ENCODE results near the gene ULK4. TPM values are rescaled to one million over a fixed set of nuclear protein-coding genes. Genes with fewer than 3 reads are reported as not detected.

ULK4 gene
- total RNA-seq, 4 donors from 2014 or later: 2.0 to 3.0 (median 2.3) TPM

DNA sequence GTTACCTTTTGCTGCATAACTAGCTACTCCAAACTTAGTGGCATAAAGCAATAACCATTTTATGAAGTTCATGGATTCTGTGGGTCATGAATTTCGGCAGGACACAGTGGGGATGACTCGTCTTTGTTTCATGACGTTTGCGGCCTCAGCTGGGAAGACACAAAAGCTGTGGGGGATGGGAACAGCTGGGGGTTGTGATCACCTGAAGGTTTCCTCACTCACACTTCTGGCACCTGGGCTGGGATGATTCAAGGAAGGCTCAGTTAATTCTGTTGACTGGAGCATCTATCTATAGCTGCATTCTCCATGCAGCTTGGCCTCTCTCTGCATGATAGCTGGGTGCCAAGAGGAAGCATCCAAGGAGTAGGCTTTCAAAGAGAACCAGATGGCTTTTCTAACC lies 332.8 kb downstream of the ULK4 start:
- no peak for TF ChIP-seq POLR2A (IDR thresholded peaks at IDR 0.05)
- TF ChIP-seq, protein P1, sequence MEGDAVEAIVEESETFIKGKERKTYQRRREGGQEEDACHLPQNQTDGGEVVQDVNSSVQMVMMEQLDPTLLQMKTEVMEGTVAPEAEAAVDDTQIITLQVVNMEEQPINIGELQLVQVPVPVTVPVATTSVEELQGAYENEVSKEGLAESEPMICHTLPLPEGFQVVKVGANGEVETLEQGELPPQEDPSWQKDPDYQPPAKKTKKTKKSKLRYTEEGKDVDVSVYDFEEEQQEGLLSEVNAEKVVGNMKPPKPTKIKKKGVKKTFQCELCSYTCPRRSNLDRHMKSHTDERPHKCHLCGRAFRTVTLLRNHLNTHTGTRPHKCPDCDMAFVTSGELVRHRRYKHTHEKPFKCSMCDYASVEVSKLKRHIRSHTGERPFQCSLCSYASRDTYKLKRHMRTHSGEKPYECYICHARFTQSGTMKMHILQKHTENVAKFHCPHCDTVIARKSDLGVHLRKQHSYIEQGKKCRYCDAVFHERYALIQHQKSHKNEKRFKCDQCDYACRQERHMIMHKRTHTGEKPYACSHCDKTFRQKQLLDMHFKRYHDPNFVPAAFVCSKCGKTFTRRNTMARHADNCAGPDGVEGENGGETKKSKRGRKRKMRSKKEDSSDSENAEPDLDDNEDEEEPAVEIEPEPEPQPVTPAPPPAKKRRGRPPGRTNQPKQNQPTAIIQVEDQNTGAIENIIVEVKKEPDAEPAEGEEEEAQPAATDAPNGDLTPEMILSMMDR (IDR thresholded peaks at IDR 0.05 in 4 of 5, conservative IDR thresholded peaks at IDR 0.05 in 1 of 5): no peak
- Histone ChIP-seq H3K4me1 (peaks cover 0 to 4% of the 10 kb centered on the region in 2 donors), H3K9me3 (no peaks in the 10 kb centered on the region), H3K27me3 (no peaks in the 10 kb centered on the region), H3K36me3 (no peaks in the 10 kb centered on the region), H3K4me3 (no peak overlapping the region), H3K27ac (no peak overlapping the region)
- in situ Hi-C loops (cut with MboI; ENCODE audit: low sequenced_read_pairs in 4 of 4) (no loop called here), intact Hi-C loops (cut with DNase I; ENCODE audit: low total_unique reads) (no loop called here)
- DNase-seq: no peak
- no peak for ATAC-seq

DNA sequence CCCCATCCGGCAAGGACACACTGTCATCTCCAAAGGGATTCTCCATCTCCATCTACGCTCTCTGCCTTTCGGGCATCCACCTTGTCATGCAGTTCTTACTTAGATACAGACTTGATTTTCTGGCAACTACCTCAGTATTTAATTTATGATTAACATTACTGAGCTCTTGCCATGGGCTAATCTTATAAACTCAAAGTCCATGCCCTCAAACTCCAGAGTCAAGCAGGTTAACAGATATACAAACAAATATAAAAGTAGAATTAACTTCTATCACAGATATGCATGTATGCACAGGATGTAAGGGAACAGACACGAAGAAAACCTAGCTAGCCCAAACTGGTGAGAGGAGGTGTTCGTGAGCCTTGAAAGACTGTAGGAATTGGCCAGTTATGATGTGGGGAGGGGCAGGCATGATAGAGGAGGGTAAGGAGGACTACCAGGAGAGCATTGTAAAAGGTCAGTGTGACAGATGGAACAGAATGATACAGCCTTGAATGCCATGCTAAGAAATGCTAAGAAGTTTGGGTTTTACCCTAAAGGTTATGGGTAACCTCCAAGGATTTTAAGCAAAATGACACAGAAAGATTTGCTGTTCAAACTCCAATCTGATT lies 334.3 kb downstream of the ULK4 start:
- DNase-seq (no peak), ATAC-seq (no peak)
- no peaks in the 10 kb centered on the region for H3K9me3 ChIP-seq
- H3K36me3 ChIP-seq: no peaks in the 10 kb centered on the region
- H3K27ac ChIP-seq: no peak overlapping the region
- in situ Hi-C loops (cut with MboI; ENCODE audit: low sequenced_read_pairs in 4 of 4): no loop called here
- no peaks in the 10 kb centered on the region for H3K27me3 ChIP-seq
- intact Hi-C loops (cut with DNase I; ENCODE audit: low total_unique reads): no loop called here
- TF ChIP-seq POLR2A (IDR thresholded peaks at IDR 0.05): no peak
- TF ChIP-seq, protein P1 (IDR thresholded peaks at IDR 0.05 in 4 of 5, conservative IDR thresholded peaks at IDR 0.05 in 1 of 5): no peak
- peaks cover 0 to 4% of the 10 kb centered on the region in 2 donors for H3K4me1 ChIP-seq
- H3K4me3 ChIP-seq: no peak overlapping the region

DNA sequence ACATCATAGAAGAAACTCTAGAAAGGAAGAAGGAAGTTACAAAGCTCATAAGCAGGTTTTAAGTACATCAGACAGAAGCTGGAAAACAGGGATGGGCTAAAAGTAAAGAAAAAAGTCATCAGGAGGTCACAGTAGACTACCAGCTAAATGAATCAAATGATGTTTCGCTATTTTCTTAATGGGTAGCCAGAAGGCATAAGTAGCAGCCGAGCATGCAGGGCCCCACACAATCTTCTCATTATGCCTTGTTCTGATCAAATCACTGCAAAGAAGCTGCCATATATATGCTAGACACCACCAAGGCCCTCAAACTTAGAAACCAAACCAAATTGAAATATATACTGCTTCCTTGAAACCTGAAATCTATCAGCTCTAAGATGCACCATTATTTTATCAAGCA lies 349.1 kb downstream of the ULK4 start:
- intact Hi-C loops (cut with DNase I; ENCODE audit: low total_unique reads): no loop called here
- H3K9me3 ChIP-seq: no peaks in the 10 kb centered on the region

DNA sequence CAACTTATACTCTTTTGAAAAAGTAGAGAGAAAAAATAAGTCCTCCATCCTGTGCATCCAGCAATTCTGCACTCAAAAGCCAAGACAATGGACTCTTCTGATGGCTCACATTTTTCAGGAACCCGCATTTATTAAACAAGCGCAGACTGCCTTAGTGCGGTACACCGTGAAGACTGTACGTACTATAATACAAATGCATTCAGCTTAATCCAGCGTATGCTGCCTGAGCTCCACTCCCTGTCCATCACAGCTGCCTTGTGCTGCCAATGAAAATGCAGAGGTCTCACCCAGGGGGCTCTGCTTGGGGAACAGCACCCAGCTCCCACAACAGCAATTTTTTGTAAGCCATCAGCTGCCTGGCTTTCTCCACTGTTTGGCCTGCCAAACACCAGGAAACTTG lies 350.9 kb downstream of the ULK4 start:
- ATAC-seq (no peak), DNase-seq (no peak)
- H3K9me3 ChIP-seq: no peaks in the 10 kb centered on the region
- in situ Hi-C loops (cut with MboI; ENCODE audit: low sequenced_read_pairs in 4 of 4): no loop called here
- no peaks in the 10 kb centered on the region for H3K4me1 ChIP-seq
- H3K27me3 ChIP-seq: no peaks in the 10 kb centered on the region
- TF ChIP-seq POLR2A (IDR thresholded peaks at IDR 0.05): no peak
- TF ChIP-seq, protein P1 (IDR thresholded peaks at IDR 0.05 in 4 of 5, conservative IDR thresholded peaks at IDR 0.05 in 1 of 5): no peak
- no peak overlapping the region for H3K27ac ChIP-seq
- H3K36me3 ChIP-seq: no peaks in the 10 kb centered on the region
- intact Hi-C loops (cut with DNase I; ENCODE audit: low total_unique reads): no loop called here
- H3K4me3 ChIP-seq: no peak overlapping the region

More for the DNA sequence above, 349.1 kb downstream of the ULK4 start:
- DNase-seq: no peak
- in situ Hi-C loops (cut with MboI; ENCODE audit: low sequenced_read_pairs in 4 of 4): no loop called here
- H3K36me3 ChIP-seq: no peaks in the 10 kb centered on the region
- no peaks in the 10 kb centered on the region for H3K27me3 ChIP-seq
- no peak for TF ChIP-seq POLR2A (IDR thresholded peaks at IDR 0.05)
- TF ChIP-seq, protein P1 (IDR thresholded peaks at IDR 0.05 in 4 of 5, conservative IDR thresholded peaks at IDR 0.05 in 1 of 5): no peak
- H3K27ac ChIP-seq: no peak overlapping the region
- no peak for ATAC-seq
- H3K4me3 ChIP-seq: no peak overlapping the region
- H3K4me1 ChIP-seq: no peaks in the 10 kb centered on the region

DNA sequence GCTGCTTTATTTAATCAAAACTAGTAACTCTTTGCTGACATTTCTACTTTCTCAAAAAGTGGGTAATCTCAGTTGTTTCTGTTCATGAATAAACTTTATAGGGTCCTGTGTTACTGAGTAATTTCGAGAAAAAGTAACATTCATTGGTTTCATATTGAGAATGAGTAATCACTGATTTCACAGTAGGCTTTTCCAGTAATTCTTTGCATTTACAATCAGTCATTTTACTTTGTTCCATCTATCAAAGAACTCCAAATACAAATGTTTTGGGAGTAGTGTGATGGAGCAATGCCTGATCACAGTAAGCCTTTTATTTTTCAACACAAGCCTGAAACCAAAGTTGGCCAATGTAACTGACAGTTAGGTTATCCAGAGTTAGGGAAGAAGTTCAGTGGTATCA lies 353.6 kb downstream of the ULK4 start:
- no peaks in the 10 kb centered on the region for H3K4me1 ChIP-seq
- ATAC-seq: no peak
- in situ Hi-C loops (cut with MboI; ENCODE audit: low sequenced_read_pairs in 4 of 4) (no loop called here), intact Hi-C loops (cut with DNase I; ENCODE audit: low total_unique reads) (no loop called here)
- TF ChIP-seq POLR2A (IDR thresholded peaks at IDR 0.05): no peak
- TF ChIP-seq, protein P1 (IDR thresholded peaks at IDR 0.05 in 4 of 5, conservative IDR thresholded peaks at IDR 0.05 in 1 of 5): no peak
- H3K4me3 ChIP-seq: no peak overlapping the region
- no peaks in the 10 kb centered on the region for H3K36me3 ChIP-seq
- no peak for DNase-seq
- no peaks in the 10 kb centered on the region for H3K9me3 ChIP-seq
- H3K27ac ChIP-seq: no peak overlapping the region
- H3K27me3 ChIP-seq: no peaks in the 10 kb centered on the region

Measured in gastrocnemius medialis (tissue), 4 donors.